GM18520 (cell line): ENCODE results near the gene MED22.

Source experiments
- ATAC-seq: cut with Tn5 transposase; IDR thresholded peaks from one replicate; pipeline ENCODE4 v1.9.1; 2021; ENCODE audit not compliant: unreplicated experiment

Gene MED22

DNA sequence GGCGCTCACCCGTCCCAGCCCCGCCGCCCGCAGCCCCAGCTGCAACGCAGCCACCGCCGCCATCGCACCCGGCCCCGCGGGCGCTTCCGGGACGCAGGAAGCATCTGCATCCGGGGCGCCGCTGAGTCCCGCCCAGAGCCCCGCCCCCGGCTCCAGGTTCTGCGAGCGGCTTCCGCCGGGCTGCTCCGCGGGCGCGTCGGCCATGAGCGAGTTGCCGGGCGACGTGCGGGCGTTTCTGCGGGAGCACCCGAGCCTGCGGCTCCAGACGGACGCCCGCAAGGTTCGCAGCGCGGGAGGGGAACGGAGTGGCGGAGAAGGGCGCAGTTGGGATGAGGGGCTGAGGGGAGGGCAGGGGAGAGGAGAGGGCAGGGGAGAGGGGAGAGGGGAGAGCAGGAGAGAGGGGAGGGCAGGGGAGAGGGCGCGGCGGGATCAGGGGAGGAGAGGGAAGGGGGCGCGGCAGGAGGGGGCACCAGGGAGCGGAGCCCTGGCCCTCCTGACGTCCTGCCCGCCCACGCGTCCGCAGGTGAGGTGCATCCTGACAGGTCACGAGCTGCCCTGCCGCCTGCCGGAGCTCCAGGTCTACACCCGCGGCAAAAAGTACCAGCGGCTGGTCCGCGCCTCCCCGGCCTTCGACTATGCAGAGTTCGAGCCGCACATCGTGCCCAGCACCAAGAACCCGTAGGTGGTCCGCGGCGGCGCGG is 8.6 kb upstream of the MED22 start, which contains the start of the genes SURF1 and SURF2:
Gene SURF1, minus strand, starts transcription at position 97 of the 701 bp plus-strand sequence. Its CDS starts 34 bp downstream, at position 63.
Gene SURF2, plus strand, starts transcription at position 160 of the 701 bp plus-strand sequence. Its CDS starts 43 bp downstream, at position 203.
- peak; percentile 52 for ATAC-seq

DNA sequence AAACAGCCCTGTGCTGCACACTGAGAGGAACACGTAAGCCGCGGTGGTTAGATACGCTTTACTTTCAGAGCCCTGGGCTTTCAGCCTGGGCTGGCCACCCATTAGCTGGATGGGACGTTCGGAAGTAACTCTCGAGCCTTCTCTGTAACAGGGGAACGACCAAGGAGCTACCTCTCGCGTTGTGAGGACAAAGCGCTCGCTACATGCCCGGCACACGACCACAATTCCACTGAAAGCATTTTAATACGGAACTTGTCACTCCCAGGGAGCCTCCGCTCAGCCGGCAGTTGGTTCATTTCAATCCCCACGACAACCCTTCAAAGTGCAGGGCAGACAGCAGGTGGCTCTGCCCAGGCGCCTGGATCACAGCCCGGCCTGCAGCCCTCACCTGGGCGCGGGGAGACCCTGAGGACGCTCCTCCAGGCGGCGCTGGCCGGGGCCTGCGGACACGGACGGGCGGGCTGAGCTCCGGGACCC is 8.0 kb upstream of the MED22 start:
- peak; percentile 12 for ATAC-seq

DNA sequence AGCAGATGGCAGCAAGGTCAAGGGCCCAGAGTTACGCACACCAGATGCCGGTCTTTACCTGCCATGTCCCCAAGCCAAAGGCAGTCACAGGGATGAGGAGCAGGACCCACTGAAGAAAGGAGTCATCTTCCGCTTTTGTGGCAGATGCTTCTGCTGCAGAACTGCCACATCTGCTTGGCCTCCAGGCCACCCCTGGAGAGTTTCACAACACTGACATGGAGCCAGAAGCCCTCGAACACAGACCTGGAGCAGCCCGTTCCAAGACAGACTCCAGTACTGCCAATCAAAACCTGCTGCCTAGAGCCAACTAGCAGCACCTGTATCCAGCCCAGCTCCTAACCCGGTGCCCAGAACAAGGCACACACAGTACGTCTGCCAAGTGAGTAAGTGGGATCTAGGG is 6.8 kb upstream of the MED22 start:
- ATAC-seq: no peak

GRCh38 chr9:133353548-133353947 is 5.6 kb upstream of the MED22 start:
- ATAC-seq: no peak

DNA sequence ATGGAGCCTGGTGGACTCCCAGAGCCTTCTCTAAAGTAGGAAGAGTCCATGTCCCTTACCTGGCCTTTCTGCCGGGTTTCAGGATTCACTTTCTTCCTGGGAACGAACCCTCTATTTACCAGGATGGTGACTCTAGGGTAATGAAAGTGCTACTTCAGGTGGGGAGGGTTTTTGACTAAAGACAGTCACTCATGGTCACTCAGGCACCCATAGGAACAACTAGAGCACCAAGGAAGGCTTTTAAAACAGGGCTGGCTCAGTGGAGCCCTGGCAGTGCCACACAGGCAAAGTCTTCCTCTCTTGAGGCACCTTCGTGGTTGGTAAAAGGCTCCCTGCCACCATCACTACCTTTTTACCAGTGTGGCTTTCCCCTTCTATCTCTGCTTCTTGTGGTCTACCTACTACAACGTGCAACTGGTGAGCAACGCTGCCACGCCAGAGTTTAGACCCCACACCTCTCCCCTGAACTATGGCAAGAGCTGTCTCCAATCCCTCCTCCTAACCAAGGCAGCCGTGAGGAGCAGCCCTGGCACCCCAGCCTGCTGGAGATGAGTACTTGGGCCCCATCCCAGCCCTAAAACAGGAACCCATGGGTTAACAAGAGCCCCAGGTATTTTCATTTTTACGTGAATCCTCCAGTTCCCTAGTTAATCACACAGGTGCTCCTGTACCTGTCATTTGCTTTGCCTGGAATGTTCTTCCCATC is 4.9 kb upstream of the MED22 start:
- no peak for ATAC-seq

DNA sequence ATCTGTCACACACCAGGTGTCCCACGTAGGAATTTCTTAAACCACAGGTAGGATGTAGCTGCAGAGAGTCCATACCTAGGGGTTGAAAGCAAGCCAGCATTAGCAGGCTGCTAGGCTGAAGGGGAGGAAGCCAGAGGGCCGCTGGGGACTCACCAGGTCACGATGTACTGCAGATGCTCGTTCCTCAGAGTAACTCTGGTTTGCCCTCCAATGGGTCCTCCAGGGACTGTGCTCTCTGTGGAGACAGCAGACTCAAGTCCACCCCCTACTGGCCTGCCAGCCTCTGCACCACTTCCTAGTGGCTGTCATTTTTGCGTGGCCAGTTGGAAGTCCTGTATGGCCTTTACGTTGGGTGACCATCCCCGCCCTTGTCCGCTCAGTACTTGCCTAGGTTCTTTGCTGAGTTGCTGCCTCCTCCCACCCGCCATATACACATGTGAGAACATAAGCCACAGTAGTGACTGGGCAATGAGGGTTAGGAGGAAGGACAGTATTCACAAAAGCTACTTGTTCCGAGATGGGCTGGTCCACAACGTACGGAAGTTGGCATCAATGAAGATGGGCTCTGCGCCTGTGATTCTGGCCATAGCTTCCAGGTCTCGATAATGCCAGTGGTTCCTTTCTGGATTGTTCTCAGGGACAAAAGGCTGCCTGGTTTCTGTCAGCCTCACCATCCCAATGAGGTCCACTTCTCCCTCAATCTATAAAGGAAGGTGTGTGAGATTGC is 4.1 kb upstream of the MED22 start:
- no peak for ATAC-seq

- ATAC-seq: no peak
Observed at GRCh38 chr9:133351526-133351907, 3.6 kb upstream of the MED22 start.

GRCh38 chr9:133349965-133350616 is 2.2 kb upstream of the MED22 start:
- no peak for ATAC-seq

- ATAC-seq: no peak
Observed at GRCh38 chr9:133348718-133349573, 1.0 kb upstream of the MED22 start.

GRCh38 chr9:133347515-133347984 is 381 bp downstream of the MED22 start:
- ATAC-seq: peak; percentile 17

- ATAC-seq: no peak
Observed at GRCh38 chr9:133346021-133346785, 1.7 kb downstream of the MED22 start.

- ATAC-seq: no peak
Observed at GRCh38 chr9:133345596-133345995, 2.3 kb downstream of the MED22 start.

DNA sequence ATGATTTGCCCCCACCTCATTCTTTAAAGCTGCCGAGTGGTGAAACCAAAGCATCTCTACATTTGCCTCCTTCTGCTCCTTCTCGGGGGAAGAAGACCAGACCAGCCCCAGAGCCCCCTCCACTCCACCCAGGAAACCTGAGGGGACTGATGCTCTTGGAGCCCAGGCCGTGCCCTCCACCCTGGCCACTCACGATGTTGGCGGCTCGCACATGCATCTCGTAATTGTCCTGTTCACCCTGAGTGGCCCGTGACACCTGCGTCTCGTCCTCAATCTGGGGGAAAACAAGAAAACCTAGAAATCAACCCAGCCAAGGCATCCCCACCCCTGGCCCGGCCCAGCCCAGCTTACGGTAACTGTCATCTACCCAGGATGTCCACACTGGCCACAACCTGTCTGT is 3.0 kb downstream of the MED22 start:
- no peak for ATAC-seq

GRCh38 chr9:133344071-133344470 is 3.9 kb downstream of the MED22 start:
- ATAC-seq: no peak

GRCh38 chr9:133342570-133342969 is 5.4 kb downstream of the MED22 start:
- ATAC-seq: no peak

DNA sequence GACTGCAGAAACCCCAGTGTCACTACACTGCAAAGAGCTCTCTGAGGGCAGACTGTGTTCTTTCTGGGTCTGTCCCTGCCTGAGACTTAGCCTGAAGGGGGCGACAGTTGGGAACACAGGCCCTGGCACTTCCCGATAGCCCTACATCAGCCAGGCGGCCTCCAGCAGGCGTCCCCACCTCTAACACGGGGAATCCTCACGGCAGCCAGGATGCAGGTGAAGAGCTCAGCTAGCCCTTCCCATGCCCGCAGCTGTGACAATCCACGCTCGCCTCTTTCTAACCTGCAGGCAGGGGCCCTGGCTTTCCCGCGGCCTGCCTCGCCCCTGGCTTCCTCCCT is 5.9 kb downstream of the MED22 start:
- ATAC-seq: no peak

- no peak for ATAC-seq
Observed at GRCh38 chr9:133341369-133342068, 6.4 kb downstream of the MED22 start.

GRCh38 chr9:133340916-133341315 is 7.0 kb downstream of the MED22 start:
- ATAC-seq: no peak

- ATAC-seq: no peak
Observed at GRCh38 chr9:133340256-133340655, 7.7 kb downstream of the MED22 start.
